ENCODE measurements around the gene DDIAS.
"Not testable (repeated sequence)": the region's sequence is repeated elsewhere in the genome, so short reads cannot be mapped to it uniquely, and the experiment has no call there.

Gene DDIAS

DNA sequence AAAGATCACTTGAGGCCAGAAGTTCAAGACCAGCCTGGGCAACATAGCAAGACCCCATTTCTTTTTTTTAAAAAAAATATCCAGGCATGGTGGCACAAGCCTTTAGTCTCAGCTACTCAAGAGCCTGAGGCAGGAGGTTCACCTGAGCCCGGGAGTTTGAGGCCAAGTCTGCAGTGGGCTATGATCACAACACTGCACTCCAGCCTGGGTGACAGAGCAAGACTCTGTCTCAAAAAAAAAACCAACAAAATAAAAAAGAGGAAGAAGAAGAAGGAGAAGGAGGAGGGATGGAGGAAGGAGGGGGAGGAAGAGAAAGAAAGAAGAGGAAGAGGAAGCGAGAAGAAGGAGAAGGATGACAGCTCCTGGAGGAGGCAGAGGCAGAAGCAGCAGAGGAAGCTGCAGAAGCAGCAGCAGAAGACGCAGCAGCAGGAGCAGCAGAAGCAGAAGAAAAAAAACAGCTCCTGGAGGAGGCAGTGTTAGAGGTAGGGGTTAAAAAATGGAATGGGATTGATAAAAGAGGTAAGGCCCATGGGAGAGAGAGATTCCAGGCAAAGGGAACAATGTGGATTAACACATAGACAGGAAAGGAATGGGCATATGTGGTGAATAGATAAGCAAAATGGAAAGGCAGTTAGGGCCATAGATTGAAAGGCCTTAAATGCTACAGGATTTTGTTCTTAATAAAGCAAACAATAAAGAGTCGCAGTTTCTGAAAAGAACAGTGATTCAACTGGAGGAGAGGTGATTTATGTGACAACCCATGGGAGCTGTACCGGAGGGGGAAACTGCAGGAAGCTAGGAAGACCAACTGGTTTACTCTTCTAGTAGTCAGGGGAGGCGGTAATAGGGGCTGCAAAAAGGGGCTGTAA, 12.2 kb upstream of the DDIAS start:
- DNase-seq, result peak; percentile 52 to 71

- DNase-seq, result no peak
These were observed 11.6 kb upstream of the DDIAS start for GRCh38 chr11:82890002-82890341.

GRCh38 chr11:82890936-82891335, 10.6 kb upstream of the DDIAS start:
- DNase-seq, result peak; percentile 40 to 46

DNA sequence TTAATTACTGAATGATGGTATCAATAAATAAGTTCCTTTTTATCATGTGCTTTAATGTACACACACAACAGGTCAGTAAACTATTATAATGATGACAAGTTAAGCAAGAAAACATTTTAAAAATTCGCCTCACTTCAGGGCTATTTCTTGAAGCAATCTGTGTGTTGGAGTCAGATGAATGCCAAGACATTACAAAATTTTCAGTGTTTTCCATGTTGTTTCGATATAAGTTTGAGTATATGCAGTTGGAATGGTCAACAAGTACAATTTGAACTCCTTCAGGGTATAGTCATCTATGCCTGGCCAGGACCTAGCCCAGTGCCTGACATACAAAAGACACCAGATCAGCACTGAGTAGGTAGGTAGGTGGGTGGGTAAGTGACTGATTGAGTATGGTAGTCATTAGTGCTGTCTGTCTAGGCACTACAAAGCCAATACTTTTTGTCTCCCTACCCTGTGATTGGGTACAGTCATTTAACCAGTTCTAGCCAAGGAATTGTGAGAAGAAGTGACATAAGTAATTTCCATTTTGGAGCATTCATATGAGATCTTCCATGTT, 8.8 kb upstream of the DDIAS start:
- DNase-seq, result no peak

DNA sequence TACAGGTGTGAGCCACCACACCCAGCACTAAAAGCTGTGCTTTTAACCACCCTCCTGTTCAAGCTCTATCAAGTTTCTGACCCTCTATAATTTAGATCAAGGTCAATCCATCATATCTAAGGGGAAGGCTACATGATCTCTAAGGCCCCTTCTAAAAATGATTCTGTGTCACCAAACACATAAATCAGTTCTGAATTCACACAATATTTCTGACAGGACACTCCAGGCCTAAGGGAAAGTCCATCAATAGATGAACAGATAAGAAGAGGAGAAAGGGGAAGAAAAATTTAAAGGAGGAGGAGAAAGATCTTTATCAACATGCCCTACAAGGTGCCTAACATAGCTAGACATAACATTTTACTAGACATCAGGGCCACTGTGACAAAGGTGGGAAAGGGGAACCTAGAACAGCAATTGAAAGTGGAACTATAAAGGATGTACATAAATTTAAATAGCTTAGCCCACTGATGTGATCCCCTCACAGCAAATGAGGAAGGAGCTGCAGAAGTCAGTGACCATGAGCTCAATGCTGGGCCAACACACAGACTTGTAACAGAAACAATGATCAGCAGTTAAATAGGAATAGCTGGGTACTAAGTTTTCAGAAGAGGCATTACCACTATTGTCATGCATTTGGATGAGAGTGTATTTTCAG, 6.0 kb upstream of the DDIAS start:
- DNase-seq, result peak; percentile 57 to 71

- DNase-seq, result no peak
These were observed 5.4 kb upstream of the DDIAS start for GRCh38 chr11:82896183-82896582.

- DNase-seq, result no peak
These were observed 3.3 kb upstream of the DDIAS start for GRCh38 chr11:82898241-82898640.

DNA sequence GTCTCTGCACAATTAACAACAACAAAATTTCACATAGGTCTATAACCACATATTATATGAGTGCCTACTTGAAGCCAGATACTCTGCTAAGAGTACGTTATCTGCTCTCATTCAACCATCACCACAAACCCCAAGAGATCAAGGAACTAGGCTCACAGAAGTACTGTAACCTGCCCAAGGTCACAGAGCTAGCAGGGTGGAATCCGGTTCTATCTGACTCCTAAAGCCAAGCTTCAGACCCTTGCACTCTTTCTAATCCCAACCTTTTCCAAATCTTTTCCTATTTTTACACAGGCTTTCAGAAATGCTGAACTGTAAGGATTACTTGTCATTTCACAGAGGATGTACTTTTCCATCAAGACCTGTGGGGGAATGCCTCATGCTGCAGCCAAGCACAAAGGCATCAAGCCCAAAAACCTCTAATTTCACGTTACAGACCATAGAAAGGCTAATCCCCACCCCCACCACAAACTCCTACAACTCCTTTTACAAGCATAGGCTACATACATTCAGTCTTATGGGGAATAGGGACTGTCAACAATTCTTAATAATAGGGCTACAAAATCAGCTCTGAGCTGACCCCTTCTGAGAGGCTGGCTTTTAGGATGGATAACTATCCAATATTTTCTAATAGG, 2.2 kb upstream of the DDIAS start:
- no peak for DNase-seq

DNA sequence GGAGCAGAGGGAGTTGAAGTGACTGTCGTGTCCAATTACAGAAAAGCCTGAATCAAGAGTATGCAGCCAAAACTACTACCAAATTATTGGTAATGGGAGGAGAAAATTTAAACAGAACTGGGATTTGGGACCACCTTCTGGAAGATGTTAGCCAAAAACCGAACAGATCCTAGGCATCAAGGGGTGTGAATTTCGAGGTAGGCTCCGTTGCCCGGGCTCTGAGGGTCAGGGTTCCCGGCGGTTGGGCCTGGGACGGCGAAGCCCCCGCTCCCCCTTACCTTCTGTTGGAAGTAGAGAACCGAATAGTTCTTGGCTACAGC, 1.6 kb upstream of the DDIAS start:
- DNase-seq, result no peak

GRCh38 chr11:82900277-82901164, 1.0 kb upstream of the DDIAS start, which contains the start of gene PRCP:
PRCP (minus strand) TSS chr11:82900430; CDS start chr11:82900402, 28 bp downstream.
- peak; percentile 83 to 90 for DNase-seq

DNA sequence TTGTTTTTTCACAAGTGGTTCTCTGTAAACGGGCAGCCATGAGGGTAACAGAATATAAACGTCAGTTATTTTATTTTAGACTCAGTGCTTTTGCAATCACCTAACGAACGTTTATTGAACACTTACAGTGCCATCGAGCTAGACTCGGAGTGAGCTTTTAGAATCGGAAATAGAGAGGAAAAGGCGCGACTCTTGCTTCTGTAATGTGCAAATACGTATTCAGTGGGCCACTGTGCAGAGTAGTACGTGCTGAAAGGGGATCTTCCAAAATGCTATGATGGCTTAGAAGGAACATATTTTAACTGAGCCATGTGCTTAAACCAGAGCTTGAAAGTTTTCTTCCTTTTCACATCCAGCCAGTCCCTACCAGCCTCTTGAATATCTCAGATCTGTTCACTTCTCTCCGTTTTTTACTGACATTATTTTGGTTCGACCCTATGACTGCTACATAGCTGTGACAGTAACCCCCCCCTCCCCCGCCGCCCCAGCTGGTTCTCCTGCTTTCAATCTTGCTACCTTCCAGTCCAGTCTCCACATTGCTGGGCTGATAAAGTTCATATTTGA, 468 bp downstream of the DDIAS start:
- no peak for DNase-seq

- DNase-seq, result no peak
These were observed 1.3 kb downstream of the DDIAS start for GRCh38 chr11:82902880-82903279.

DNA sequence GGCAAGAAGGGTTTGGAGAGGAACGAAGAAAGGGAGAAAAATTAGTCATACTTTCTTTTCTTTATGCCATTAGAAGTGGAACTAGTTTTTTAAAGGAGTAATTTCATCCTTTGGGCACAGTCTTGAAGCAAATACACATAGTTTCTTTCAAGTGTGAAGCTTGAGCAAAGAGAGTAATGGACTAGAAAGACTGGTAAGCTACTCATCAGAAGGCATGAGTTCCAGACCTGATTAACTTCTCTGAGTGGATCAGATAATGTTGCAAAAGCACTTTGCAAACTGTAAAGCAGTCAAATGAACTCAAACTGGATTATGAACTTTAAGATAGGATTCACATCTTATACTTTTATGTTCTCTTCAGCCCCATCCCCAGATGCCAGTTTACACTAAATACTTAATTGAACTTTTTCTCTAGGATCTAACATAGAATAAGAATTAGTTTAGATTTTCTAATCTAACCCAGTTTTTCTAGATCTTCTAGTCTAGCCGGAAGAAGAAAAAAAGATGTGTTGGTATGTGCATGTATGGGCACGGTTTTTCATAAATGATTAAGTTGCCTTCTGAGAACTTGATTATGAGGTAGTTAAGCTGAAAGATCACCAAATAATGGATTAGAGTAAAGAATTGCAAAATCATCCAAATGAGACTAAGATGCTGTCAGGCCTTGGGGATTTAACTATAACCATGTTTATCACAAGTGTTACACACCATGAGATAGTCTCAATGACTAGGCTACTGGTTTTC, 2.5 kb downstream of the DDIAS start:
- no peak for DNase-seq

DNA sequence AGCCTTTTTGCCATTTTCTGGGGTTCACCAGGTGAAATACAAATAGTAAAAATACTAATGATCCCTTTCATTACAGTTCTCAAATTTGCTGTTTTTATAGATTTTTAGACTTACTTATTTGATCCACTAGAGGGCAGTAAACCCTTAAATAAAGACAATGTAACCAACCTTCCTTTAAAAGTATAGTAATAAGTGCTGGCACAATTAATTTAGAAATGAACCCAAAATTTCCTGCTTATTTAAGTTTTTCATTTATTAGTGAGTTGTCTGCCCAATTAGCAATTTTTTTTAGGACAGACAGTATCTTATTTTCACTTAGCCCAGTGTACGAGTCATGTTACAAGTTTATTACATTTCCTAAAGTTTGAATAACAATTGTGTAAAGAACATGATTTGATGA, 4.7 kb downstream of the DDIAS start:
- DNase-seq, result peak; percentile 53 to 55

- no peak for DNase-seq
These were observed 5.4 kb downstream of the DDIAS start for GRCh38 chr11:82906931-82907330.

DNA sequence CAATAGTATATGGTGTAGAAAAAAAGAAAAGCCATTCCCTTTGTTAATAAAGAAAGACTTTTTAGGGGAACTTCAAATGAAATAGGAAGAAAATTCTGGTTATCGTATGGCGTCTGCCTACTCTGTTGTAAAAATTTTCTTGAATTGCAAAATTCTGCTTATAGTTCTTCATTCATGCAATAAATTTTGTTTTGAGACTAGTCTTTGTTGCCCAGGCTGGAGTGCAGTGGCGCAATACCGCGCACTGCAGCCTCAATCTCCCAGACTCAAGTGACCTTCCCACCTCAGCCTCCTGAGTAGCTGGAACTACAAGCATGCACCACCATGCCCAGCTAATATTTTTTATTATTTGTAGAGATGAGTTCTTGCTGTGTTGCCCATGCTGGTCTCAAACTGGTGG, 5.8 kb downstream of the DDIAS start:
- peak; percentile 82 to 88 for DNase-seq

GRCh38 chr11:82908311-82908710, 6.8 kb downstream of the DDIAS start:
- DNase-seq, result no peak

DNA sequence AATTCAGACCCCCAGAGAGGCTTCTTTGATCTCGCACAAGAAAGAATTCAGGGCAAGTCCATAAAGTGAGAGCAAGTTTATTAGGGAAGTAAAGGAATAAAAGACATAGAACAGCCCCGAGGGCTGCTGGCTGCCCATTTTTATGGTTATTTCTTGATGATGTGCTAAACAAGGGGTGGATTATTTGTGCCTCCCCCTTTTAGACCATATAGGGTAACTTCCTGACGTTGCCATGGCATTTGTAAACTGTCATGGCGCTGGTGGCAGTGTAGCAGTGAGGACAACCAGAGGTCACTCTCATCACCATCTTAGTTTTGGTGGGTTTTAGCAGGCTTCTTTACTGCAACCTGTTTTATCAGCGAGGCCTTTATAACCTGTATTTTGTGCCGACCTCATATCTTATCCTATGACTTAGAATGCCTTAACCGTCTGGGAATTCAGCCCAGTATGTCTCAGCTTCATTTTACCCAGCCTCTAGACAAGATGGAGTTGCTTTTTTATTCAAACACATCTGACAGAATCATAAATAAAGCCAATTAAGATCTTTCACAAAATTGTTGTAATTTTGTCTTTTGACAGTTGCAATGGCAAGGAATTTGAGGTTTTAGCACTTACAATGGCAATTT, 7.6 kb downstream of the DDIAS start:
- no peak for DNase-seq

DNA sequence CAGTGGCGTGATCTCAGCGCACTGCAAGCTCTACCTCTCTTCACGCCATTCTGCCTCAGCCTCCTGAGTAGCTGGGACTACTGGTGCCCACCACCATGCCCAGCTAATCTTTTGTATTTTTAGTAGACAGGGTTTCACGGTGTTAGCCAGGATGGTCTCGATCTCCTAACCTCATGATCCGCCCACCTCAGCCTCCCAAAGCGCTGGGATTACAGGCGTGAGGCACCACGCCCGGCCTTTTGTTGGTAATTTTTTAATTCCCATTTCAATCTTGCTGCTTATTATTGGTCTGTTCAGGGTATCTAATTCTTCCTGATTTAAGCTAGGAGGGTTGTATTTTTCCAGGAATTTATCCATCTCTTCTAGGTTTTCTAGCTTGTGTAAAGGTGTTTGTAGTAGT, 18.2 kb downstream of the DDIAS start:
- not testable (repeated sequence) for DNase-seq

GRCh38 chr11:82920227-82920626, 18.7 kb downstream of the DDIAS start:
- DNase-seq, result not testable (repeated sequence)
